ENCODE data around the gene DNAJB9.
"Not testable (repeated sequence)": the region's sequence is repeated elsewhere in the genome, so short reads cannot be mapped to it uniquely, and the experiment has no call there.

The DNAJB9 gene

GRCh38 chr7:108569381-108570145 is at the start of gene DNAJB9, which contains the start of gene THAP5:
Gene DNAJB9 (plus strand): TSS chr7:108569874. CDS start chr7:108571727, 1,853 bp downstream.
Gene THAP5 (minus strand): TSS chr7:108569706. CDS start chr7:108569569, 137 bp downstream.
- DNase-seq, result peak; percentile 100

- DNase-seq, result no peak
Measured at GRCh38 chr7:108522780-108523179, 46.9 kb upstream of the DNAJB9 start.

GRCh38 chr7:108525327-108525984 is 44.2 kb upstream of the DNAJB9 start:
- peak; percentile 8 to 12 for DNase-seq

- DNase-seq, result peak; percentile 100
Measured at GRCh38 chr7:108525985-108526767, 43.5 kb upstream of the DNAJB9 start, which contains the start of gene PNPLA8. Gene PNPLA8 (minus strand): TSS chr7:108526135. CDS start chr7:108515491, 10,644 bp downstream.

GRCh38 chr7:108526768-108527017 is 43.0 kb upstream of the DNAJB9 start:
- no peak for DNase-seq

- no peak for DNase-seq
Measured at GRCh38 chr7:108528183-108528712, 41.4 kb upstream of the DNAJB9 start.

GRCh38 chr7:108529341-108529740 is 40.3 kb upstream of the DNAJB9 start:
- DNase-seq, result no peak

- DNase-seq, result no peak
Measured at GRCh38 chr7:108533712-108534111, 36.0 kb upstream of the DNAJB9 start.

- DNase-seq, result no peak
Measured at GRCh38 chr7:108535257-108535656, 34.4 kb upstream of the DNAJB9 start.

GRCh38 chr7:108535744-108536143 is 33.9 kb upstream of the DNAJB9 start:
- no peak for DNase-seq

- DNase-seq, result no peak
Measured at GRCh38 chr7:108537229-108537628, 32.4 kb upstream of the DNAJB9 start.

GRCh38 chr7:108538236-108538635 is 31.4 kb upstream of the DNAJB9 start:
- not testable (repeated sequence) for DNase-seq

GRCh38 chr7:108538685-108539084 is 31.0 kb upstream of the DNAJB9 start:
- DNase-seq, result not testable (repeated sequence)

- no peak for DNase-seq
Measured at GRCh38 chr7:108541478-108541877, 28.2 kb upstream of the DNAJB9 start.

GRCh38 chr7:108548141-108548896 is 21.4 kb upstream of the DNAJB9 start:
- DNase-seq, result not testable (repeated sequence)

GRCh38 chr7:108556665-108557064 is 13.0 kb upstream of the DNAJB9 start:
- not testable (repeated sequence) for DNase-seq

- no peak for DNase-seq
Measured at GRCh38 chr7:108557191-108557590, 12.5 kb upstream of the DNAJB9 start.

GRCh38 chr7:108557617-108558016 is 12.1 kb upstream of the DNAJB9 start:
- no peak for DNase-seq

- no peak for DNase-seq
Measured at GRCh38 chr7:108559253-108559652, 10.4 kb upstream of the DNAJB9 start.

GRCh38 chr7:108561047-108561619 is 8.5 kb upstream of the DNAJB9 start:
- DNase-seq, result no peak

GRCh38 chr7:108565987-108566386 is 3.7 kb upstream of the DNAJB9 start:
- no peak for DNase-seq

GRCh38 chr7:108568801-108569380 is 783 bp upstream of the DNAJB9 start:
- DNase-seq, result no peak
